Vagina (tissue), 2 donors: ENCODE results near the gene MAP7D3. TPM values are rescaled to one million over a fixed set of nuclear protein-coding genes. Genes with fewer than 3 reads are reported as not detected.

ENCODE experiments used
- DNase-seq, 2 donors: peaks; one replicate each; pipeline ENCODE4 v3.0.0-alpha.2; 2017; ENCODE audit errors: extremely low spot score in 2 of 2
- H3K27ac ChIP-seq: fragments of 200-600 bp; sonication (generic); one replicate; pipeline ENCODE4 v1.5.1; 2019
- H3K27me3 ChIP-seq: fragments of 200-600 bp; sonication (generic); one replicate; pipeline ENCODE4 v1.5.1; 2019
- H3K36me3 ChIP-seq, 2 donors: fragments of 200-600 bp; sonication (generic); one replicate each; pipeline ENCODE4 v1.5.1; 2017 to 2019
- H3K4me1 ChIP-seq: fragments of 200-600 bp; sonication (generic); one replicate; pipeline ENCODE4 v1.5.1; 2019
- H3K4me3 ChIP-seq, 2 donors: fragments of 200-600 bp; sonication (generic); 1 replicate in 1 of 2; 2 replicates in 1 of 2; pipeline ENCODE4 v1.5.1; 2016 to 2019
- H3K9me3 ChIP-seq: fragments of 200-600 bp; sonication (generic); one replicate; pipeline ENCODE4 v1.5.1; 2019
- POLR2A ChIP-seq, 2 donors: fragments of 450-650 bp; IDR thresholded peaks; one replicate each; pipeline ENCODE4 v1.6.1; 2017; ENCODE audit warnings: antibody characterized with exemption in 2 of 2, mild to moderate bottlenecking in 2 of 2, moderate library complexity in 2 of 2
- POLR2AphosphoS5 ChIP-seq, 2 donors: sonication (generic); formaldehyde crosslinking; IDR thresholded peaks; one replicate each; pipeline ENCODE4 v1.9.0; 2017; ENCODE audit warnings: antibody characterized with exemption in 2 of 2, mild to moderate bottlenecking in 2 of 2, low read depth in 1 of 2; ENCODE audit not compliant: insufficient read depth in 1 of 2
- intact Hi-C: fragments of 100-400 bp; cut with DNase I; formaldehyde crosslinking; loops from one replicate; pipeline ENCODE4 v1.15.1; 2023
- total RNA-seq: library from RNA; depleted of rRNA; stranded (reverse); fragments of >200 nt; gene quantifications from one replicate; pipeline ENCODE4 v1.2.3, GENCODE V29; 2016
- TF ChIP-seq, protein P1 (sequence below), 3 experiments: fragments of 450-650 bp in 2 of 3; fragments of 200-600 bp in 1 of 3; sonication (generic) in 1 of 3; IDR thresholded peaks; one replicate each; pipeline ENCODE4 v1.5.1; 2017 to 2019; ENCODE audit warnings: antibody characterized with exemption in 3 of 3, mild to moderate bottlenecking in 2 of 3, moderate library complexity in 2 of 3

MAP7D3 gene
- total RNA-seq, 1 donor from 2014 or later, result 15.0 TPM

DNA sequence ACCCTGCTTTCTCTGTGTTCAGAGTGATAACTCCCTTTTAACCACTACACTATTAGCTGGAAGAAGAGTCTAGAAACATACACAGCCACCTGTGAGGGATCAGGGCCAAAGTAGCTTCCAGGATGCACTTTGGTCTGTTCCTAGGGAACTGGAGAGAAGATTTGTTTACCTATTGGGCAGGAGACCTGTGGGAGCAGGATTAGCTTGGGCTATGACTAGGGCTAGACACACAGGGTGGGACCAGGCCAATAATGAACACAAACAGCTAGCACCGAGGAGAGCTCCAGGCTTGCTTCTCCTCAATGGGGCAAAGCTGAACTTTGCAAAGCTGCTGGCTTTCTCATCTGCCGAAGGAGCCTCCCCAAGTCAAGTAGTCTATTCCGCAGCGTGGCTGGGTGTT lies 24.4 kb upstream of the MAP7D3 start:
- TF ChIP-seq POLR2AphosphoS5 (IDR thresholded peaks at IDR 0.05; ENCODE audit: insufficient read depth in 1 of 2, low read depth in 1 of 2), result no peak
- TF ChIP-seq, protein P1, sequence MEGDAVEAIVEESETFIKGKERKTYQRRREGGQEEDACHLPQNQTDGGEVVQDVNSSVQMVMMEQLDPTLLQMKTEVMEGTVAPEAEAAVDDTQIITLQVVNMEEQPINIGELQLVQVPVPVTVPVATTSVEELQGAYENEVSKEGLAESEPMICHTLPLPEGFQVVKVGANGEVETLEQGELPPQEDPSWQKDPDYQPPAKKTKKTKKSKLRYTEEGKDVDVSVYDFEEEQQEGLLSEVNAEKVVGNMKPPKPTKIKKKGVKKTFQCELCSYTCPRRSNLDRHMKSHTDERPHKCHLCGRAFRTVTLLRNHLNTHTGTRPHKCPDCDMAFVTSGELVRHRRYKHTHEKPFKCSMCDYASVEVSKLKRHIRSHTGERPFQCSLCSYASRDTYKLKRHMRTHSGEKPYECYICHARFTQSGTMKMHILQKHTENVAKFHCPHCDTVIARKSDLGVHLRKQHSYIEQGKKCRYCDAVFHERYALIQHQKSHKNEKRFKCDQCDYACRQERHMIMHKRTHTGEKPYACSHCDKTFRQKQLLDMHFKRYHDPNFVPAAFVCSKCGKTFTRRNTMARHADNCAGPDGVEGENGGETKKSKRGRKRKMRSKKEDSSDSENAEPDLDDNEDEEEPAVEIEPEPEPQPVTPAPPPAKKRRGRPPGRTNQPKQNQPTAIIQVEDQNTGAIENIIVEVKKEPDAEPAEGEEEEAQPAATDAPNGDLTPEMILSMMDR (IDR thresholded peaks at IDR 0.05), result no peak
- TF ChIP-seq POLR2A (IDR thresholded peaks at IDR 0.05), result no peak
- intact Hi-C loops, result no loop called here
- no peak for DNase-seq
- no peak overlapping the region for H3K4me3 ChIP-seq
- no peaks in the 10 kb centered on the region for H3K9me3 ChIP-seq
- no peaks in the 10 kb centered on the region for H3K36me3 ChIP-seq
- H3K4me1 ChIP-seq, result no peaks in the 10 kb centered on the region
- H3K27ac ChIP-seq, result no peak overlapping the region
- no peaks in the 10 kb centered on the region for H3K27me3 ChIP-seq

DNA sequence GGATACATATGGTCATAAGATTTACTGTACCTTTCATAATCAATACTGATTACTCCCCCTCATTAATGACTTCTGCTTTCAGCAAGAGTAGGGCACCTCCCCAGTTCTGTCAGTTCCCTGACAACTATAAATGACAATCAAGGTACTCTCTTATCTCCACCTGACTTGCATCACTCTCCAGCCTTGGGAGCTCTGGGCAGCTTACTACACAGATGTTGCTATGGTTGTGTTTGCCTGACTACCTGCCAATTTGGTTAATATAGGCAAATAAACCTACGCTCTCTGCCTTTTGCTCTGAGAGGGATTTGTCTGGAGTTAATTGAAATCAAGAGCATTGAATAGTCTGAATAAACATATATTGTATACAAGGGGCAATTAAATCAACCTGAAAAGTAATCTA lies 22.8 kb upstream of the MAP7D3 start:
- intact Hi-C loops, result no loop called here
- Histone ChIP-seq H3K27me3 (no peaks in the 10 kb centered on the region), H3K36me3 (no peaks in the 10 kb centered on the region), H3K27ac (no peak overlapping the region), H3K4me3 (no peak overlapping the region), H3K4me1 (no peaks in the 10 kb centered on the region), H3K9me3 (no peaks in the 10 kb centered on the region)
- TF ChIP-seq, protein P1 (IDR thresholded peaks at IDR 0.05), result no peak
- no peak for TF ChIP-seq POLR2A (IDR thresholded peaks at IDR 0.05)
- TF ChIP-seq POLR2AphosphoS5 (IDR thresholded peaks at IDR 0.05; ENCODE audit: insufficient read depth in 1 of 2, low read depth in 1 of 2), result no peak
- no peak for DNase-seq

DNA sequence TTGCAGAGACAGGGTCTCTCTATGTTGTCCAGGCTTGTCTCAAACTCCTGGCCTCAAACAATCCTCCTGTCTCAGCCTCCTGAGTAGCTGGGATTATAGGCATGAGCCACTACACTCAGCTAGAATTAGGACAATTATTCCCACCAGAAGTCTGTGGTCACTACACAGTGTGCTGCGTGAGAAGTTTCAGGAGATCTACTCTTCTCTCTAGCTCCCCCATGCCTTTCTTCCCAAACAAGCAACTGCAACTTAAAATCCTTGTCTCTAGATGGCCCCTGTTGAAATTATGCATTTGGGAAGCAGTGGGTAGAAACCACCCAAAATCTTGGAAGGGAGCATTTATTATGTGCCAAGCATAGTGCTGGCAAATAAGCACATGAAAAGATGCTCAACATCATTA lies 21.1 kb upstream of the MAP7D3 start:
- no peak for DNase-seq
- Histone ChIP-seq H3K4me3 (no peak overlapping the region), H3K9me3 (no peaks in the 10 kb centered on the region), H3K4me1 (no peaks in the 10 kb centered on the region), H3K27ac (no peak overlapping the region), H3K27me3 (no peaks in the 10 kb centered on the region), H3K36me3 (no peaks in the 10 kb centered on the region)
- TF ChIP-seq POLR2AphosphoS5 (IDR thresholded peaks at IDR 0.05; ENCODE audit: insufficient read depth in 1 of 2, low read depth in 1 of 2), result no peak
- TF ChIP-seq, protein P1 (IDR thresholded peaks at IDR 0.05), result no peak
- intact Hi-C loops, result no loop called here

DNA sequence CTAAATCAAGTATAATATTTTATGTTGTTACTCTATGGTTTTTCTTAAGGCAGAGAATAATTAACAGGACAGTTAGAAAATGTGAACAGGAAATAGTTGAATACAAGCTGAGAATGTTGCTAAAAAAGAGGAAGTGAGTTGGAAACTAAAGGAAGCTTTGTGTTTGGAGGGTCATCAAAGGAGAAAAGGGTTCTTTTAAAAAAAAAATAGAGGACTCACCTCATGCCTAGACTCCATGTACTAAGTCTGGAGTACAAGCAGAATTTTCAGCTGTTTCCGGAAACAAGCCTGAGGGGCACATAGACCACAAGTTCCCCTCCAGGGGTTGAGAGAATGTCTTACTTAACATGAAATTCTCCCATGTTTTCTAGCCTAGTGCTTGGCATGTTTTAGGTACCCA lies 20.1 kb upstream of the MAP7D3 start:
- Histone ChIP-seq H3K36me3 (no peaks in the 10 kb centered on the region), H3K27ac (no peak overlapping the region), H3K27me3 (no peaks in the 10 kb centered on the region), H3K4me1 (no peaks in the 10 kb centered on the region), H3K9me3 (no peaks in the 10 kb centered on the region), H3K4me3 (no peak overlapping the region)
- no peak for DNase-seq
- TF ChIP-seq, protein P1 (IDR thresholded peaks at IDR 0.05), result no peak
- TF ChIP-seq POLR2A (IDR thresholded peaks at IDR 0.05), result no peak
- no peak for TF ChIP-seq POLR2AphosphoS5 (IDR thresholded peaks at IDR 0.05; ENCODE audit: insufficient read depth in 1 of 2, low read depth in 1 of 2)
- intact Hi-C loops, result no loop called here

DNA sequence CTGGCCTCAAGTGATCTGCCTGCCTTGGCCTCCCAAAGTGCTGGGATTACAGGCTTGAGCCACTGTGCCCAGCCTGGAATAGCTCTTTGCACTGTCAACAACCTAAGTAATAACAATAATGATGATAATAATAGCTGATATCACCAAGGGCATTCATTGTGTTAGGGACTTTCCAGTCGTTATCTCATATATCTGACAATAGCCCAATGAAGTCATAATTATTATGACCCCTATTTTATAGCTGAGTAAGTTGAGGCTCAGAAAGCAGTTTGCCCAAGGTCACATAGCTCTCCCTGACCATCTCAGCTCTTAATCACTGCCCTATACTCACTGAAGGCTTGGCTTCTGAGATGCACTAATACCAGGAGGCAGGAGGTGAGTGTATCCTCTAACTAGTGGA lies 18.7 kb upstream of the MAP7D3 start:
- Histone ChIP-seq H3K9me3 (no peaks in the 10 kb centered on the region), H3K27ac (no peak overlapping the region), H3K4me1 (no peaks in the 10 kb centered on the region), H3K4me3 (no peak overlapping the region), H3K36me3 (no peaks in the 10 kb centered on the region), H3K27me3 (no peaks in the 10 kb centered on the region)
- no peak for DNase-seq
- no peak for TF ChIP-seq POLR2AphosphoS5 (IDR thresholded peaks at IDR 0.05; ENCODE audit: insufficient read depth in 1 of 2, low read depth in 1 of 2)
- TF ChIP-seq, protein P1 (IDR thresholded peaks at IDR 0.05), result no peak
- TF ChIP-seq POLR2A (IDR thresholded peaks at IDR 0.05), result no peak
- intact Hi-C loops, result loop anchor here (5.0 kb wide), 1 partner anchor 243 kb away; no protein-coding TSS in a partner anchor
